HEK293 (cell line): ENCODE measurements around the gene RTN1.

Source experiments
- HOXA7 ChIP-seq: sonication (generic); formaldehyde crosslinking; IDR thresholded peaks from 2 replicates; pipeline ENCODE4 v1.8.1; 2022; ENCODE audit warnings: missing genetic modification reagents, borderline replicate concordance
- MEIS1 ChIP-seq: sonication (generic); formaldehyde crosslinking; IDR thresholded peaks from 2 replicates; pipeline ENCODE4 v1.8.1; 2022; ENCODE audit warnings: missing genetic modification reagents, mild to moderate bottlenecking, borderline replicate concordance
- ZBTB48 ChIP-seq: fragments of 450-650 bp; formaldehyde crosslinking; IDR thresholded peaks from 2 replicates; pipeline ENCODE4 v1.5.1; 2016; ENCODE audit warnings: missing biosample characterization, missing genetic modification characterization
- ZFHX2 ChIP-seq: fragments of 450-650 bp; formaldehyde crosslinking; conservative IDR thresholded peaks from 2 replicates; pipeline ENCODE4 v1.5.1; 2016; ENCODE audit warnings: missing biosample characterization, missing genetic modification characterization
- ZIC2 ChIP-seq: fragments of 450-650 bp; formaldehyde crosslinking; IDR thresholded peaks from 2 replicates; pipeline ENCODE4 v1.5.1; 2016; ENCODE audit warnings: missing biosample characterization, missing genetic modification characterization
- ZNF223 ChIP-seq: fragments of 450-650 bp; formaldehyde crosslinking; IDR thresholded peaks from 2 replicates; pipeline ENCODE4 v1.5.1; 2016; ENCODE audit warnings: missing biosample characterization, missing genetic modification characterization
- ZNF266 ChIP-seq: fragments of 450-650 bp; formaldehyde crosslinking; IDR thresholded peaks from 2 replicates; pipeline ENCODE4 v1.5.1; 2016; ENCODE audit warnings: missing biosample characterization, missing genetic modification characterization, low read depth
- ZNF302 ChIP-seq: fragments of 450-650 bp; formaldehyde crosslinking; IDR thresholded peaks from 2 replicates; pipeline ENCODE4 v1.5.1; 2016; ENCODE audit warnings: missing biosample characterization, missing genetic modification characterization, low read depth
- ZNF324 ChIP-seq: fragments of 450-650 bp; formaldehyde crosslinking; IDR thresholded peaks from 2 replicates; pipeline ENCODE4 v1.5.1; 2016; ENCODE audit warnings: missing biosample characterization, missing genetic modification characterization
- ZNF354C ChIP-seq: fragments of 450-650 bp; formaldehyde crosslinking; IDR thresholded peaks from 2 replicates; pipeline ENCODE4 v1.5.1; 2016; ENCODE audit warnings: missing biosample characterization, missing genetic modification characterization, low read depth, borderline replicate concordance
- ZNF473 ChIP-seq: fragments of 450-650 bp; formaldehyde crosslinking; IDR thresholded peaks from 2 replicates; pipeline ENCODE4 v1.5.1; 2017; ENCODE audit warnings: missing biosample characterization, missing genetic modification characterization
- ZNF48 ChIP-seq: fragments of 450-650 bp; formaldehyde crosslinking; IDR thresholded peaks from 2 replicates; pipeline ENCODE4 v1.5.1; 2016; ENCODE audit warnings: missing biosample characterization, missing genetic modification characterization
- ZNF530 ChIP-seq: fragments of 450-650 bp; formaldehyde crosslinking; IDR thresholded peaks from 2 replicates; pipeline ENCODE4 v1.5.1; 2016; ENCODE audit warnings: low read depth, missing biosample characterization, missing genetic modification characterization
- ZNF623 ChIP-seq: fragments of 450-650 bp; formaldehyde crosslinking; IDR thresholded peaks from 2 replicates; pipeline ENCODE4 v1.5.1; 2016; ENCODE audit warnings: missing biosample characterization, missing genetic modification characterization
- ZNF660 ChIP-seq: fragments of 450-650 bp; IDR thresholded peaks from 2 replicates; pipeline ENCODE4 v1.5.1; 2018; ENCODE audit warnings: missing biosample characterization, mild to moderate bottlenecking, missing genetic modification characterization
- ZNF670 ChIP-seq: fragments of 450-650 bp; formaldehyde crosslinking; IDR thresholded peaks from 2 replicates; pipeline ENCODE4 v1.5.1; 2016; ENCODE audit warnings: missing biosample characterization, missing genetic modification characterization, low read depth
- ZSCAN16 ChIP-seq: fragments of 450-650 bp; formaldehyde crosslinking; IDR thresholded peaks from 2 replicates; pipeline ENCODE4 v1.5.1; 2016; ENCODE audit warnings: missing biosample characterization, missing genetic modification characterization
- ZSCAN30 ChIP-seq: fragments of 450-650 bp; IDR thresholded peaks from 2 replicates; pipeline ENCODE4 v1.5.1; 2018; ENCODE audit warnings: missing biosample characterization, mild to moderate bottlenecking, missing genetic modification characterization, moderate library complexity
- TF ChIP-seq, protein P1 (sequence below): fragments of 450-650 bp; formaldehyde crosslinking; IDR thresholded peaks from 2 replicates; pipeline ENCODE4 v1.5.1; 2016; ENCODE audit warnings: missing biosample characterization, missing genetic modification characterization
- TF ChIP-seq, protein P2 (sequence below): fragments of 450-650 bp; formaldehyde crosslinking; IDR thresholded peaks from 2 replicates; pipeline ENCODE4 v1.5.1; 2016; ENCODE audit warnings: missing biosample characterization, missing genetic modification characterization, borderline replicate concordance
- TF ChIP-seq, protein P3 (sequence below): fragments of 450-650 bp; formaldehyde crosslinking; IDR thresholded peaks from 2 replicates; pipeline ENCODE4 v1.5.1; 2016; ENCODE audit warnings: missing biosample characterization, missing genetic modification characterization
- TF ChIP-seq, protein P4 (sequence below): fragments of 450-650 bp; formaldehyde crosslinking; IDR thresholded peaks from 2 replicates; pipeline ENCODE4 v1.5.1; 2016; ENCODE audit warnings: missing biosample characterization, missing genetic modification characterization, low read depth
- TF ChIP-seq, protein P5 (sequence below): fragments of 450-650 bp; formaldehyde crosslinking; IDR thresholded peaks from 2 replicates; pipeline ENCODE4 v1.5.1; 2017; ENCODE audit warnings: missing biosample characterization, mild to moderate bottlenecking, missing genetic modification characterization, moderate library complexity
- TF ChIP-seq, protein P6 (sequence below): fragments of 450-650 bp; formaldehyde crosslinking; IDR thresholded peaks from 2 replicates; pipeline ENCODE4 v1.5.1; 2016; ENCODE audit warnings: missing biosample characterization, missing genetic modification characterization
- TF ChIP-seq, protein P7 (sequence below): fragments of 450-650 bp; formaldehyde crosslinking; IDR thresholded peaks from 2 replicates; pipeline ENCODE4 v1.5.1; 2016; ENCODE audit warnings: missing biosample characterization, missing genetic modification characterization

The RTN1 gene

DNA sequence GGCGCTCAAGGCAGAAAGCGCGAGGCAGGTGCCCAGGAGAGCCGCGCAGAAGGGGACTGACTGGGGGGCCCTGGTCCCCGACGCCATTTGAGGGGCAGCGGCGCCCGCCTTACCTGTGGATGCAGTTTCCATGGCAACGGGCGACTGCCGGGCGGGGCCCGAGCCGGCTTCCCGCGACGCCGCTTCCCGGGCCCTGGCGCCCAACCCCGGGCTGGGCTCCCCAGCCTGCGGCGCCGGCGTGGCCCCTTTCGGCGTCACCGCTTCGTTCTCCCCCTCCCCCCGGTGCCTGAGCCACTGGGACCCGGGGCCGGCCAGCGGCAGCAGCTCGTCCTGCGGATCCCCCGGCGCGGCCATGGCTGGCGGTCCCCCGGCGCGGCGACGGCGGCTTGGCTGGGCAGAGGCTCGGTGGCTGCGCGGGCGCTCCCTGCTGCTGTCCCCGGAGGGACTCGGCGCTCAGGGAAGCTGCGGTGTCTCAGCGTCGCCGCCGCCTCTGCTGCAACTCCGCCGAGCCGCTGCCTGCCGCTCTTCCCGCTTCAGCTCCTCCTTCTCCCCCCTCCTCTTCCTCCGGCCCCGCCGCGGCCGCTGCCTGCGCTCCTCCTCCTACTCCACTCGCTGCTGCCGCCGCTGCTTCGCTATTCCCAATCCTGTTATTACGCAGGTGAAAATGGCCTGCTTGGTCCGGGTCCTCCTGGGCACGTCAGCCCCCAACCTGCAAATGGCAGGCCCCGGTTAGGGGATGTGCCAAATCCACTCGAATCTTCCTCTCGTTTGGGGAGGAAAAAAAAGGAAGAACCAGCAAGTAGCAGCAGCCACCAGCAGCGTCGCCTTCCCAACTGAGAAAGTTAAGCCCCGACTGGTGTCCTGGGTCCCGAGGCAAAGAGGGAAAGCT, at the start of gene RTN1 (continued):
- TF ChIP-seq, protein P1, sequence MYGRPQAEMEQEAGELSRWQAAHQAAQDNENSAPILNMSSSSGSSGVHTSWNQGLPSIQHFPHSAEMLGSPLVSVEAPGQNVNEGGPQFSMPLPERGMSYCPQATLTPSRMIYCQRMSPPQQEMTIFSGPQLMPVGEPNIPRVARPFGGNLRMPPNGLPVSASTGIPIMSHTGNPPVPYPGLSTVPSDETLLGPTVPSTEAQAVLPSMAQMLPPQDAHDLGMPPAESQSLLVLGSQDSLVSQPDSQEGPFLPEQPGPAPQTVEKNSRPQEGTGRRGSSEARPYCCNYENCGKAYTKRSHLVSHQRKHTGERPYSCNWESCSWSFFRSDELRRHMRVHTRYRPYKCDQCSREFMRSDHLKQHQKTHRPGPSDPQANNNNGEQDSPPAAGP (tag by site-specific recombination), result no peak
- TF ChIP-seq ZNF473 (tag by site-specific recombination), result no peak
- no peak for TF ChIP-seq HOXA7 (CRISPR knock-in tag)
- TF ChIP-seq, protein P2, sequence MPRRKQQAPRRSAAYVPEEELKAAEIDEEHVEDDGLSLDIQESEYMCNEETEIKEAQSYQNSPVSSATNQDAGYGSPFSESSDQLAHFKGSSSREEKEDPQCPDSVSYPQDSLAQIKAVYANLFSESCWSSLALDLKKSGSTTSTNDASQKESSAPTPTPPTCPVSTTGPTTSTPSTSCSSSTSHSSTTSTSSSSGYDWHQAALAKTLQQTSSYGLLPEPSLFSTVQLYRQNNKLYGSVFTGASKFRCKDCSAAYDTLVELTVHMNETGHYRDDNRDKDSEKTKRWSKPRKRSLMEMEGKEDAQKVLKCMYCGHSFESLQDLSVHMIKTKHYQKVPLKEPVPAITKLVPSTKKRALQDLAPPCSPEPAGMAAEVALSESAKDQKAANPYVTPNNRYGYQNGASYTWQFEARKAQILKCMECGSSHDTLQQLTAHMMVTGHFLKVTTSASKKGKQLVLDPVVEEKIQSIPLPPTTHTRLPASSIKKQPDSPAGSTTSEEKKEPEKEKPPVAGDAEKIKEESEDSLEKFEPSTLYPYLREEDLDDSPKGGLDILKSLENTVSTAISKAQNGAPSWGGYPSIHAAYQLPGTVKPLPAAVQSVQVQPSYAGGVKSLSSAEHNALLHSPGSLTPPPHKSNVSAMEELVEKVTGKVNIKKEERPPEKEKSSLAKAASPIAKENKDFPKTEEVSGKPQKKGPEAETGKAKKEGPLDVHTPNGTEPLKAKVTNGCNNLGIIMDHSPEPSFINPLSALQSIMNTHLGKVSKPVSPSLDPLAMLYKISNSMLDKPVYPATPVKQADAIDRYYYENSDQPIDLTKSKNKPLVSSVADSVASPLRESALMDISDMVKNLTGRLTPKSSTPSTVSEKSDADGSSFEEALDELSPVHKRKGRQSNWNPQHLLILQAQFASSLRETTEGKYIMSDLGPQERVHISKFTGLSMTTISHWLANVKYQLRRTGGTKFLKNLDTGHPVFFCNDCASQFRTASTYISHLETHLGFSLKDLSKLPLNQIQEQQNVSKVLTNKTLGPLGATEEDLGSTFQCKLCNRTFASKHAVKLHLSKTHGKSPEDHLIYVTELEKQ, result no peak
- TF ChIP-seq ZBTB48, result peak; percentile 46; the same call in 1 of the 2 replicates
- TF ChIP-seq ZFHX2 (tag by site-specific recombination), result 0 out of 2 replicates have a peak, but pooled peaks have one; percentile 19
- TF ChIP-seq ZNF623 (tag by site-specific recombination), result no peak
- TF ChIP-seq MEIS1 (CRISPR knock-in tag), result no peak
- TF ChIP-seq ZNF48 (tag by site-specific recombination), result no peak
- TF ChIP-seq, protein P3, sequence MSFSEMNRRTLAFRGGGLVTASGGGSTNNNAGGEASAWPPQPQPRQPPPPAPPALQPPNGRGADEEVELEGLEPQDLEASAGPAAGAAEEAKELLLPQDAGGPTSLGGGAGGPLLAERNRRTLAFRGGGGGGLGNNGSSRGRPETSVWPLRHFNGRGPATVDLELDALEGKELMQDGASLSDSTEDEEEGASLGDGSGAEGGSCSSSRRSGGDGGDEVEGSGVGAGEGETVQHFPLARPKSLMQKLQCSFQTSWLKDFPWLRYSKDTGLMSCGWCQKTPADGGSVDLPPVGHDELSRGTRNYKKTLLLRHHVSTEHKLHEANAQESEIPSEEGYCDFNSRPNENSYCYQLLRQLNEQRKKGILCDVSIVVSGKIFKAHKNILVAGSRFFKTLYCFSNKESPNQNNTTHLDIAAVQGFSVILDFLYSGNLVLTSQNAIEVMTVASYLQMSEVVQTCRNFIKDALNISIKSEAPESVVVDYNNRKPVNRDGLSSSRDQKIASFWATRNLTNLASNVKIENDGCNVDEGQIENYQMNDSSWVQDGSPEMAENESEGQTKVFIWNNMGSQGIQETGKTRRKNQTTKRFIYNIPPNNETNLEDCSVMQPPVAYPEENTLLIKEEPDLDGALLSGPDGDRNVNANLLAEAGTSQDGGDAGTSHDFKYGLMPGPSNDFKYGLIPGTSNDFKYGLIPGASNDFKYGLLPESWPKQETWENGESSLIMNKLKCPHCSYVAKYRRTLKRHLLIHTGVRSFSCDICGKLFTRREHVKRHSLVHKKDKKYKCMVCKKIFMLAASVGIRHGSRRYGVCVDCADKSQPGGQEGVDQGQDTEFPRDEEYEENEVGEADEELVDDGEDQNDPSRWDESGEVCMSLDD (tag by site-specific recombination), result no peak
- TF ChIP-seq, protein P4, sequence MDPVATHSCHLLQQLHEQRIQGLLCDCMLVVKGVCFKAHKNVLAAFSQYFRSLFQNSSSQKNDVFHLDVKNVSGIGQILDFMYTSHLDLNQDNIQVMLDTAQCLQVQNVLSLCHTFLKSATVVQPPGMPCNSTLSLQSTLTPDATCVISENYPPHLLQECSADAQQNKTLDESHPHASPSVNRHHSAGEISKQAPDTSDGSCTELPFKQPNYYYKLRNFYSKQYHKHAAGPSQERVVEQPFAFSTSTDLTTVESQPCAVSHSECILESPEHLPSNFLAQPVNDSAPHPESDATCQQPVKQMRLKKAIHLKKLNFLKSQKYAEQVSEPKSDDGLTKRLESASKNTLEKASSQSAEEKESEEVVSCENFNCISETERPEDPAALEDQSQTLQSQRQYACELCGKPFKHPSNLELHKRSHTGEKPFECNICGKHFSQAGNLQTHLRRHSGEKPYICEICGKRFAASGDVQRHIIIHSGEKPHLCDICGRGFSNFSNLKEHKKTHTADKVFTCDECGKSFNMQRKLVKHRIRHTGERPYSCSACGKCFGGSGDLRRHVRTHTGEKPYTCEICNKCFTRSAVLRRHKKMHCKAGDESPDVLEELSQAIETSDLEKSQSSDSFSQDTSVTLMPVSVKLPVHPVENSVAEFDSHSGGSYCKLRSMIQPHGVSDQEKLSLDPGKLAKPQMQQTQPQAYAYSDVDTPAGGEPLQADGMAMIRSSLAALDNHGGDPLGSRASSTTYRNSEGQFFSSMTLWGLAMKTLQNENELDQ (tag by site-specific recombination), result no peak
- no peak for TF ChIP-seq ZNF302
- no peak for TF ChIP-seq ZNF670 (tag by site-specific recombination)
- no peak for TF ChIP-seq ZNF223
- no peak for TF ChIP-seq ZNF266 (tag by site-specific recombination)
- TF ChIP-seq, protein P5, sequence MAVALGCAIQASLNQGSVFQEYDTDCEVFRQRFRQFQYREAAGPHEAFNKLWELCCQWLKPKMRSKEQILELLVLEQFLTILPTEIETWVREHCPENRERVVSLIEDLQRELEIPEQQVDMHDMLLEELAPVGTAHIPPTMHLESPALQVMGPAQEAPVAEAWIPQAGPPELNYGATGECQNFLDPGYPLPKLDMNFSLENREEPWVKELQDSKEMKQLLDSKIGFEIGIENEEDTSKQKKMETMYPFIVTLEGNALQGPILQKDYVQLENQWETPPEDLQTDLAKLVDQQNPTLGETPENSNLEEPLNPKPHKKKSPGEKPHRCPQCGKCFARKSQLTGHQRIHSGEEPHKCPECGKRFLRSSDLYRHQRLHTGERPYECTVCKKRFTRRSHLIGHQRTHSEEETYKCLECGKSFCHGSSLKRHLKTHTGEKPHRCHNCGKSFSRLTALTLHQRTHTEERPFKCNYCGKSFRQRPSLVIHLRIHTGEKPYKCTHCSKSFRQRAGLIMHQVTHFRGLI (tag by site-specific recombination), result peak; percentile 89; the same call in 1 of the 2 replicates
- no peak for TF ChIP-seq ZNF530 (tag by site-specific recombination)
- no peak for TF ChIP-seq ZNF354C (tag by site-specific recombination)
- TF ChIP-seq, protein P6, sequence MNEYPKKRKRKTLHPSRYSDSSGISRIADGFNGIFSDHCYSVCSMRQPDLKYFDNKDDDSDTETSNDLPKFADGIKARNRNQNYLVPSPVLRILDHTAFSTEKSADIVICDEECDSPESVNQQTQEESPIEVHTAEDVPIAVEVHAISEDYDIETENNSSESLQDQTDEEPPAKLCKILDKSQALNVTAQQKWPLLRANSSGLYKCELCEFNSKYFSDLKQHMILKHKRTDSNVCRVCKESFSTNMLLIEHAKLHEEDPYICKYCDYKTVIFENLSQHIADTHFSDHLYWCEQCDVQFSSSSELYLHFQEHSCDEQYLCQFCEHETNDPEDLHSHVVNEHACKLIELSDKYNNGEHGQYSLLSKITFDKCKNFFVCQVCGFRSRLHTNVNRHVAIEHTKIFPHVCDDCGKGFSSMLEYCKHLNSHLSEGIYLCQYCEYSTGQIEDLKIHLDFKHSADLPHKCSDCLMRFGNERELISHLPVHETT (tag by site-specific recombination), result no peak
- TF ChIP-seq ZNF324 (tag by site-specific recombination), result no peak
- TF ChIP-seq ZNF660 (tag by site-specific recombination), result peak; percentile 57; the same call in 1 of the 2 replicates
- TF ChIP-seq ZSCAN30 (tag by site-specific recombination), result peak; percentile 69; the same call in 1 of the 2 replicates
- TF ChIP-seq ZSCAN16 (tag by site-specific recombination), result no peak
- TF ChIP-seq, protein P7, sequence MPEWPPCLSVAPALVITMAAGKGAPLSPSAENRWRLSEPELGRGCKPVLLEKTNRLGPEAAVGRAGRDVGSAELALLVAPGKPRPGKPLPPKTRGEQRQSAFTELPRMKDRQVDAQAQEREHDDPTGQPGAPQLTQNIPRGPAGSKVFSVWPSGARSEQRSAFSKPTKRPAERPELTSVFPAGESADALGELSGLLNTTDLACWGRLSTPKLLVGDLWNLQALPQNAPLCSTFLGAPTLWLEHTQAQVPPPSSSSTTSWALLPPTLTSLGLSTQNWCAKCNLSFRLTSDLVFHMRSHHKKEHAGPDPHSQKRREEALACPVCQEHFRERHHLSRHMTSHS, result no peak
- peak; percentile 43 for TF ChIP-seq ZIC2 (tag by site-specific recombination)
